H9 (cell line): ENCODE data around the gene HS1BP3. TPM values are rescaled to one million over a fixed set of nuclear protein-coding genes. Genes with fewer than 3 reads are reported as not detected.

Experiments
- DNase-seq: peaks from one replicate; pipeline ENCODE4 v3.0.0-alpha.2; 2017
- H2AFZ ChIP-seq: one replicate; pipeline ENCODE4 v1.6.1; 2013; ENCODE audit warnings: mild to moderate bottlenecking, low read length, control low read depth, moderate library complexity
- H2AK5ac ChIP-seq: 2 replicates; pipeline ENCODE4 v1.6.1; 2013; ENCODE audit warnings: low read length, control low read depth, mixed read lengths; ENCODE audit not compliant: insufficient read length
- H2BK120ac ChIP-seq: one replicate; pipeline ENCODE4 v1.6.1; 2013; ENCODE audit warnings: low read depth, mild to moderate bottlenecking, low read length, control low read depth, inconsistent platforms; ENCODE audit not compliant: poor library complexity, severe bottlenecking
- H2BK12ac ChIP-seq: 2 replicates; pipeline ENCODE4 v1.6.1; 2013; ENCODE audit warnings: low read length, control low read depth, mixed read lengths, low read depth; ENCODE audit not compliant: insufficient read length
- H2BK15ac ChIP-seq: 2 replicates; pipeline ENCODE4 v1.6.1; 2013; ENCODE audit warnings: low read depth, low read length, control low read depth
- H2BK20ac ChIP-seq: one replicate; pipeline ENCODE4 v1.6.1; 2013; ENCODE audit warnings: low read depth, mild to moderate bottlenecking, low read length, control low read depth, inconsistent platforms; ENCODE audit not compliant: poor library complexity, severe bottlenecking
- H2BK5ac ChIP-seq: 2 replicates; pipeline ENCODE4 v1.6.1; 2013; ENCODE audit warnings: low read length, control low read depth, mixed read lengths; ENCODE audit not compliant: insufficient read length
- H3K14ac ChIP-seq: 2 replicates; pipeline ENCODE4 v1.6.1; 2013; ENCODE audit warnings: low read length, control low read depth; ENCODE audit not compliant: insufficient read depth
- H3K18ac ChIP-seq: 2 replicates; pipeline ENCODE4 v1.6.1; 2013; ENCODE audit warnings: low read depth, mild to moderate bottlenecking, mixed read lengths, low read length, control low read depth; ENCODE audit not compliant: insufficient read length
- H3K23ac ChIP-seq: 2 replicates; pipeline ENCODE4 v1.6.1; 2013; ENCODE audit warnings: low read length, control low read depth, mixed read lengths, low read depth; ENCODE audit not compliant: insufficient read length
- H3K23me2 ChIP-seq: 2 replicates; pipeline ENCODE4 v1.6.1; 2013; ENCODE audit warnings: low read depth, mild to moderate bottlenecking, mixed read lengths, low read length, control low read depth; ENCODE audit not compliant: insufficient read length, poor library complexity, severe bottlenecking
- H3K27ac ChIP-seq: 2 replicates; pipeline ENCODE4 v1.5.1; 2013; ENCODE audit warnings: low read length, control low read depth, mixed read lengths, low read depth; ENCODE audit not compliant: insufficient read length
- H3K27me3 ChIP-seq: 2 replicates; pipeline ENCODE4 v1.6.1; 2013; ENCODE audit warnings: low read length, control low read depth, inconsistent platforms; ENCODE audit not compliant: insufficient read depth
- H3K4ac ChIP-seq: 2 replicates; pipeline ENCODE4 v1.6.1; 2013; ENCODE audit warnings: low read depth, mild to moderate bottlenecking, control low read depth, inconsistent platforms, low read length, moderate library complexity
- H3K4me1 ChIP-seq: 2 replicates; pipeline ENCODE4 v1.6.1; 2013; ENCODE audit warnings: low read length, control low read depth, inconsistent platforms; ENCODE audit not compliant: insufficient read depth
- H3K4me2 ChIP-seq: 2 replicates; pipeline ENCODE4 v1.6.1; 2013; ENCODE audit warnings: low read length, control low read depth, mixed read lengths; ENCODE audit not compliant: insufficient read length, insufficient read depth
- H3K56ac ChIP-seq: 2 replicates; pipeline ENCODE4 v1.6.1; 2013; ENCODE audit warnings: low read depth, mild to moderate bottlenecking, mixed read lengths, low read length, control low read depth; ENCODE audit not compliant: insufficient read length
- H3K79me1 ChIP-seq: 2 replicates; pipeline ENCODE4 v1.6.1; 2013; ENCODE audit warnings: low read depth, mild to moderate bottlenecking, moderate library complexity, low read length, control low read depth, inconsistent platforms; ENCODE audit not compliant: insufficient read depth, poor library complexity, severe bottlenecking
- H3K79me2 ChIP-seq: 2 replicates; pipeline ENCODE4 v1.6.1; 2013; ENCODE audit warnings: low read length, control low read depth, inconsistent platforms; ENCODE audit not compliant: insufficient read depth
- H3K9ac ChIP-seq: 2 replicates; pipeline ENCODE4 v1.6.1; 2013; ENCODE audit warnings: low read length, control low read depth, mixed read lengths; ENCODE audit not compliant: insufficient read length; ENCODE audit errors: extremely low read depth
- H3K9me3 ChIP-seq: one replicate; pipeline ENCODE4 v1.6.1; 2013; ENCODE audit warnings: low read depth, low read length, inconsistent platforms; ENCODE audit not compliant: control insufficient read depth
- H3T11ph ChIP-seq: one replicate; pipeline ENCODE4 v1.6.1; 2013; ENCODE audit warnings: mild to moderate bottlenecking, low read length, control low read depth, inconsistent platforms
- H4K20me1 ChIP-seq: one replicate; pipeline ENCODE4 v1.6.1; 2013; ENCODE audit not compliant: control insufficient read depth, insufficient read length, insufficient read depth
- H4K5ac ChIP-seq: 2 replicates; pipeline ENCODE4 v1.6.1; 2013; ENCODE audit warnings: low read depth, mild to moderate bottlenecking, mixed read lengths, low read length, control low read depth; ENCODE audit not compliant: insufficient read length
- H4K8ac ChIP-seq: replicated peaks from 2 replicates; pipeline ENCODE4 v1.6.1; 2013; ENCODE audit warnings: low read length, control low read depth, mixed read lengths, low read depth; ENCODE audit not compliant: insufficient read length
- H4K91ac ChIP-seq: 2 replicates; pipeline ENCODE4 v1.6.1; 2013; ENCODE audit warnings: low read depth, mild to moderate bottlenecking, moderate library complexity, mixed read lengths, low read length, control low read depth; ENCODE audit not compliant: insufficient read length
- H3K27ac Mint-ChIP-seq, 3 experiments: 2 replicates in 2 of 3; 3 replicates in 1 of 3; pipeline ENCODE4 v1.8.0; 2020 to 2021; ENCODE audit warnings: mixed read lengths in 3 of 3, mild to moderate bottlenecking in 1 of 3, moderate library complexity in 1 of 3
- H3K27me3 Mint-ChIP-seq: 2 replicates; pipeline ENCODE4 v1.8.0; 2021; ENCODE audit warnings: low read depth, mild to moderate bottlenecking, moderate library complexity, mixed read lengths
- H3K36me3 Mint-ChIP-seq, 3 experiments: 2 replicates in 2 of 3; 3 replicates in 1 of 3; pipeline ENCODE4 v1.8.0; 2020 to 2021; ENCODE audit warnings: low read depth in 3 of 3, mixed read lengths in 3 of 3; ENCODE audit not compliant: insufficient read depth in 1 of 3
- H3K4me1 Mint-ChIP-seq, 2 experiments: 2 replicates each; pipeline ENCODE4 v1.8.0; 2020; ENCODE audit warnings: mixed read lengths in 2 of 2
- H3K4me3 Mint-ChIP-seq, 2 experiments: 2 replicates in 1 of 2; 3 replicates in 1 of 2; pipeline ENCODE4 v1.8.0; 2020 to 2021; ENCODE audit warnings: mild to moderate bottlenecking in 2 of 2, mixed read lengths in 2 of 2, moderate library complexity in 1 of 2
- H3K9me3 Mint-ChIP-seq, 2 experiments: 2 replicates in 1 of 2; 3 replicates in 1 of 2; pipeline ENCODE4 v1.8.0; 2020; ENCODE audit warnings: mild to moderate bottlenecking in 2 of 2, mixed read lengths in 2 of 2, moderate library complexity in 1 of 2
- CTCF ChIP-seq: fragments of 200-600 bp; sonication (generic); conservative IDR thresholded peaks from 3 replicates; pipeline ENCODE4 v1.8.0; 2021; ENCODE audit warnings: antibody characterized with exemption, mild to moderate bottlenecking
- WGBS: extraction: QIAGEN DNeasy Blood & Tissue Kit; methylation state at CpG from one replicate; pipeline ENCODE4 v1.1.7; 2013; ENCODE audit warnings: missing lambda C conversion rate, low lambda C conversion rate, mixed read lengths; ENCODE audit not compliant: insufficient read length; ENCODE audit errors: extremely low coverage; 5-methylcytosine and 5-hydroxymethylcytosine counted together
- total RNA-seq: library from RNA; stranded (reverse); gene quantifications from 2 replicates; pipeline ENCODE4 v1.2.1, GENCODE V29; 2021

HS1BP3 gene
- total RNA-seq, 1 experiment from 2014 or later = 11.1 TPM

- H2AFZ ChIP-seq = no peak overlapping the region
- H4K8ac ChIP-seq = no peak overlapping the region
- H2BK5ac ChIP-seq = no peak overlapping the region
- H4K91ac ChIP-seq = no peak overlapping the region
- no peak overlapping the region for H2BK120ac ChIP-seq
- Mint-ChIP-seq H3K4me3 (no peak overlapping the region), H3K27me3 (no peaks in the 10 kb centered on the region), H3K4me1 (peaks cover 30 to 37% of the 10 kb centered on the region in 2 experiments), H3K27ac (no peak overlapping the region), H3K36me3 (peaks cover 0 to 2% (median 0%) of the 10 kb centered on the region in 3 experiments; a peak in 3 of 7 replicates), H3K9me3 (no peaks in the 10 kb centered on the region)
- no peak for TF ChIP-seq CTCF
- no peaks in the 10 kb centered on the region for H3K23me2 ChIP-seq
- no peaks in the 10 kb centered on the region for H4K20me1 ChIP-seq
- no peak overlapping the region for H2BK12ac ChIP-seq
- no peak overlapping the region for H3K23ac ChIP-seq
- no peaks in the 10 kb centered on the region; the same call in 1 of the 2 replicates for H3K4me1 ChIP-seq
- no peak overlapping the region for H2BK20ac ChIP-seq
- no peak overlapping the region for H4K5ac ChIP-seq
- H3K56ac ChIP-seq = no peak overlapping the region
- H3K4me2 ChIP-seq = no peak overlapping the region
- H3K14ac ChIP-seq = no peak overlapping the region
- no peak overlapping the region for H2AK5ac ChIP-seq
- no peak overlapping the region for H3T11ph ChIP-seq
- H3K27ac ChIP-seq = no peak overlapping the region
- WGBS = no CpG with 5 or more reads among the region's 7 CpGs
- no peaks in the 10 kb centered on the region for H3K79me1 ChIP-seq
- no peak overlapping the region for H3K4ac ChIP-seq
- H3K79me2 ChIP-seq = no peaks in the 10 kb centered on the region
- no peaks in the 10 kb centered on the region for H3K9me3 ChIP-seq
- no peak overlapping the region for H3K18ac ChIP-seq
- no peak overlapping the region for H2BK15ac ChIP-seq
- H3K9ac ChIP-seq = no peak overlapping the region
- no peaks in the 10 kb centered on the region for H3K27me3 ChIP-seq
- no peak for DNase-seq
Observed at GRCh38 chr2:20632446-20632990, 18.4 kb downstream of the HS1BP3 start.
